Activated naive CD8-positive, alpha-beta T cell treated with anti-CD3 and anti-CD28 coated beads for 36 hours (primary cell): Measurements from ENCODE around the gene AATK. TPM values are rescaled to one million over a fixed set of nuclear protein-coding genes. Genes with fewer than 3 reads are reported as not detected.
"Not testable (repeated sequence)": the region's sequence is repeated elsewhere in the genome, so short reads cannot be mapped to it uniquely, and the experiment has no call there.

Source experiments
- DNase-seq: peaks from one replicate; pipeline ENCODE4 v3.0.0; 2021
- H3K27ac Mint-ChIP-seq: one replicate; pipeline ENCODE4 v1.8.0; 2022; ENCODE audit warnings: mild to moderate bottlenecking, moderate library complexity, mixed read lengths
- H3K27me3 Mint-ChIP-seq: one replicate; pipeline ENCODE4 v1.8.0; 2022; ENCODE audit warnings: mild to moderate bottlenecking, mixed read lengths
- H3K36me3 Mint-ChIP-seq: one replicate; pipeline ENCODE4 v1.8.0; 2021; ENCODE audit warnings: mild to moderate bottlenecking, mixed read lengths
- H3K4me1 Mint-ChIP-seq: one replicate; pipeline ENCODE4 v1.8.0; 2021; ENCODE audit warnings: mixed read lengths
- H3K4me3 Mint-ChIP-seq: one replicate; pipeline ENCODE4 v1.8.0; 2022; ENCODE audit warnings: mild to moderate bottlenecking, moderate library complexity, mixed read lengths
- H3K9me3 Mint-ChIP-seq: one replicate; pipeline ENCODE4 v1.8.0; 2022; ENCODE audit warnings: mixed read lengths
- total RNA-seq, 2 experiments: library from RNA; stranded (reverse); gene quantifications; one replicate each; pipeline ENCODE4 v1.2.3, GENCODE V29; 2021

Gene AATK
- total RNA-seq, 2 experiments from 2014 or later = 0.21 to 0.26 TPM

- Mint-ChIP-seq H3K4me3 (no peak overlapping the region), H3K27ac (no peak overlapping the region), H3K27me3 (peaks cover 5% of the 10 kb centered on the region), H3K4me1 (no peaks in the 10 kb centered on the region), H3K9me3 (no peaks in the 10 kb centered on the region), H3K36me3 (no peaks in the 10 kb centered on the region)
- no peak for DNase-seq
Observed at GRCh38 chr17:81151278-81151677, 14.7 kb downstream of the AATK start.

GRCh38 chr17:81150377-81151077 lies 15.5 kb downstream of the AATK start:
- peaks cover 5% of the 10 kb centered on the region for H3K27me3 Mint-ChIP-seq
- H3K4me1 Mint-ChIP-seq = no peaks in the 10 kb centered on the region
- no peak overlapping the region for H3K27ac Mint-ChIP-seq
- no peaks in the 10 kb centered on the region for H3K36me3 Mint-ChIP-seq
- DNase-seq = no peak
- H3K4me3 Mint-ChIP-seq = no peak overlapping the region
- no peaks in the 10 kb centered on the region for H3K9me3 Mint-ChIP-seq

- DNase-seq = no peak
- H3K4me1 Mint-ChIP-seq = no peaks in the 10 kb centered on the region
- no peaks in the 10 kb centered on the region for H3K36me3 Mint-ChIP-seq
- no peak overlapping the region for H3K4me3 Mint-ChIP-seq
- H3K27me3 Mint-ChIP-seq = peaks cover 5% of the 10 kb centered on the region
- H3K27ac Mint-ChIP-seq = no peak overlapping the region
- H3K9me3 Mint-ChIP-seq = no peaks in the 10 kb centered on the region
Observed at GRCh38 chr17:81148986-81149533, 17.0 kb downstream of the AATK start.

DNA sequence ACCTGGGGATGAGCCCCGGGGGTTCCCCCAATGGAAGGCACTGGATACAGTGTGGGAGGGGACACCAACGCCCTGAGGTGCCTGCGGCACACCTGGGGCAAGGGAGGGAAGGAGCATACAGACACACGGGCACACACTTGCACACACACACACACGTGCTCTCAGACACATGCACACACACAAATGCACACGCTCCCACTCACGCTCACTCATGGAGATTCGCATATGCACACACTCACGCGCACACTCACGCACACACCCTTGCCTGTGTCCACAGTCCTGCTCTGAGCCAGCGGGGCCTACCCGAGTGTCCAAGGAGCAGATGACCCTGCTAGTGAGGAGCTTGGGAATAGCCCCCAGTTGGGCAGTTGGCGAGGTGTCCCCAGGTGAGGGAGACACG lies 17.4 kb downstream of the AATK start:
- H3K9me3 Mint-ChIP-seq = no peaks in the 10 kb centered on the region
- H3K27ac Mint-ChIP-seq = no peak overlapping the region
- H3K4me3 Mint-ChIP-seq = no peak overlapping the region
- DNase-seq = no peak
- H3K4me1 Mint-ChIP-seq = no peaks in the 10 kb centered on the region
- peaks cover 5% of the 10 kb centered on the region for H3K27me3 Mint-ChIP-seq
- no peaks in the 10 kb centered on the region for H3K36me3 Mint-ChIP-seq

DNA sequence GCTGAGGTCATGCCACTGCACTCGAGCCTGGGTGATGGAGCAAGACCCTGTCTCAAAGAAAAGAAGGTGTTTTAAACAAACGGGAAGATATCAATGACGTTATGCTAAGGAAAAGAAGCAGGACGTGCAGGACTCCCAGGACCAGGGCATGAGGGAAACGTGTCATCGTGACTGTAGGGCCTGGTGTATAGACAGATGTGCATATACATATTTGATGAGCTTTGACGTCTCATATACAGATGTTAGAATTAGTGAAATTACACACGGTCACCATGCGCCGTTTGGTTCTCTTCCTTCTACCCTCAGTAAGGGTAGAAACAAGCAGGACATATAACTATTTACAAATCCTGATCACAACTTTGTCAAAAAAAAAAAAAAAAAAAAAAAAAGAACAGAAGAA lies 18.3 kb downstream of the AATK start:
- Mint-ChIP-seq H3K27ac (no peak overlapping the region), H3K27me3 (peaks cover 5% of the 10 kb centered on the region), H3K9me3 (no peaks in the 10 kb centered on the region), H3K4me1 (no peaks in the 10 kb centered on the region), H3K36me3 (no peaks in the 10 kb centered on the region), H3K4me3 (no peak overlapping the region)
- no peak for DNase-seq

- DNase-seq, H3K9me3 Mint-ChIP-seq, H3K27me3 Mint-ChIP-seq, H3K27ac Mint-ChIP-seq, H3K4me1 Mint-ChIP-seq, H3K36me3 Mint-ChIP-seq, H3K4me3 Mint-ChIP-seq: not testable (repeated sequence)
Observed at GRCh38 chr17:81146208-81146607, 19.8 kb downstream of the AATK start.

- no peaks in the 10 kb centered on the region for H3K4me1 Mint-ChIP-seq
- no peaks in the 10 kb centered on the region for H3K36me3 Mint-ChIP-seq
- no peaks in the 10 kb centered on the region for H3K9me3 Mint-ChIP-seq
- no peak for DNase-seq
- no peak overlapping the region for H3K4me3 Mint-ChIP-seq
- no peak overlapping the region for H3K27ac Mint-ChIP-seq
- H3K27me3 Mint-ChIP-seq = peaks cover 7% of the 10 kb centered on the region
Observed at GRCh38 chr17:81144423-81144781, 21.6 kb downstream of the AATK start.

GRCh38 chr17:81143717-81144422 lies 22.2 kb downstream of the AATK start:
- Mint-ChIP-seq H3K27me3 (peaks cover 7% of the 10 kb centered on the region), H3K27ac (no peak overlapping the region), H3K36me3 (no peaks in the 10 kb centered on the region), H3K4me1 (no peaks in the 10 kb centered on the region), H3K9me3 (peaks cover under 1% of the 10 kb centered on the region), H3K4me3 (no peak overlapping the region)
- DNase-seq = no peak

GRCh38 chr17:81143200-81143527 lies 22.9 kb downstream of the AATK start:
- Mint-ChIP-seq H3K4me3 (no peak overlapping the region), H3K4me1 (no peaks in the 10 kb centered on the region), H3K36me3 (no peaks in the 10 kb centered on the region), H3K27ac (no peak overlapping the region), H3K9me3 (peaks cover 6% of the 10 kb centered on the region), H3K27me3 (peaks cover 7% of the 10 kb centered on the region)
- no peak for DNase-seq

- Mint-ChIP-seq H3K27me3 (peaks cover 7% of the 10 kb centered on the region), H3K36me3 (no peaks in the 10 kb centered on the region), H3K27ac (no peak overlapping the region), H3K4me3 (no peak overlapping the region), H3K9me3 (peaks cover 11% of the 10 kb centered on the region), H3K4me1 (no peaks in the 10 kb centered on the region)
- peak; percentile 56 for DNase-seq
Observed at GRCh38 chr17:81142301-81143199, 23.5 kb downstream of the AATK start.

DNA sequence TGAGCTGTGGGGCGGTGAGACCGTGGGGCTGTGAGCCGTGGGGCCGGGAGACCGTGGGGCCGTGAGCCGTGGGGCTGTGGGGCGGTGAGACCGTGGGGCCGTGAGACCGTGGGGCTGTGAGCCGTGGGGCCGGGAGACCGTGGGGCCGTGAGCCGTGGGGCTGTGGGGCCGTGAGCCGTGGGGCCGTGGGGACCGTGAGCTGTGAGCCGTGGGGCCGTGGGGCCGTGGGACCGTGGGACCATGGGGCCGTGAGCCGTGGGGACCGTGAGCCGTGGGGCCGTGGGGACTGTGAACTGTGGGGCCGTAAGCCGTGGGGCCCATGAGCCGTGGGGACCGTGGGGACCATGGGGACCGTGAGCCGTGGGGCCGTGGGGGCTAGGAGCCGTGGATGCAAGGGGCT lies 25.3 kb downstream of the AATK start:
- Mint-ChIP-seq H3K4me1 (no peaks in the 10 kb centered on the region), H3K27me3 (peaks cover 7% of the 10 kb centered on the region), H3K9me3 (peaks cover 11% of the 10 kb centered on the region), H3K4me3 (no peak overlapping the region), H3K36me3 (no peaks in the 10 kb centered on the region), H3K27ac (no peak overlapping the region)
- DNase-seq = no peak

DNA sequence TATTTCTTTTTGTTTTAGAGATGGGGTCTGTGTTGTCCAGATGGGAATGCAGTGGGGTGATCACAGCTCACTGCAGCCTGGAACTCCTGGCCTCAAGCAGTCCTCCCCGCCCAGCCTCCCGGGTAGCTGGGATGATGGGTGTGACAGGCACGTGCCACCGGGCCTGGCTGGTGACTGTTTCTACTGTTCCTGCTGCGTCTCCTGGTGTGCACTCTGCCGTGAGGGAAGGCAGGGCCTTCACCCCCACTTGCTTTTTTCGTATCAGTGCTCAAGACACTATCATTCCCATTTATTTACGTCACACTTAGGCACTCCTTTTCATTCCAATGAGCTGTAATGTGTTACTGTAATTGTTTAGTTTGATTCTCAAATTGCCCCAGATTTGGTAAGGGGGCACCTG lies 26.0 kb downstream of the AATK start:
- H3K4me1 Mint-ChIP-seq = no peaks in the 10 kb centered on the region
- DNase-seq = no peak
- no peak overlapping the region for H3K27ac Mint-ChIP-seq
- no peak overlapping the region for H3K4me3 Mint-ChIP-seq
- H3K36me3 Mint-ChIP-seq = no peaks in the 10 kb centered on the region
- peaks cover 11% of the 10 kb centered on the region for H3K9me3 Mint-ChIP-seq
- H3K27me3 Mint-ChIP-seq = peaks cover 7% of the 10 kb centered on the region

DNA sequence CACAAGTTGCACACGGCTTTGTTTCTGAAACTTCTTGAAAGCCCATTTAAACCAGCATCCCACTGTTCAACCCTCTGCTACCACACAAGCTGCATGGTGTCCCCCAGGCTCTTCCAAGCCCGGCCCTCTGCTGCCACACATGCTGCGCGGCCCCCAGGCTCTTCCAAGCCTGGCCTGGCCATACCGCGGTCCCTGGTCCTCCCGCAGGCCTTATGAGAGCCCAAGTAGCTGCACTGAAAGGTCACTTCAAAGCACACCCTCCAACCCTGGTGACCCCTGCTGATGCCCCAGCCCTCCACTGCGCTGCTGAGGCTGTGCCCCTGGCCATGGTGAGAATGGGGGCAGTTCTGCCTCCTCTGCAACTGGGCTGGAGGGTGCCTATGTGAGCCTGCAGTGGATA lies 26.6 kb downstream of the AATK start:
- no peak overlapping the region for H3K4me3 Mint-ChIP-seq
- H3K27ac Mint-ChIP-seq = no peak overlapping the region
- H3K36me3 Mint-ChIP-seq = no peaks in the 10 kb centered on the region
- H3K9me3 Mint-ChIP-seq = peaks cover 11% of the 10 kb centered on the region
- no peak for DNase-seq
- peaks cover 7% of the 10 kb centered on the region for H3K27me3 Mint-ChIP-seq
- no peaks in the 10 kb centered on the region for H3K4me1 Mint-ChIP-seq

GRCh38 chr17:81138500-81138899 lies 27.5 kb downstream of the AATK start:
- H3K9me3 Mint-ChIP-seq = peaks cover 11% of the 10 kb centered on the region
- no peaks in the 10 kb centered on the region for H3K4me1 Mint-ChIP-seq
- DNase-seq = no peak
- H3K27me3 Mint-ChIP-seq = peaks cover 7% of the 10 kb centered on the region
- no peak overlapping the region for H3K4me3 Mint-ChIP-seq
- H3K36me3 Mint-ChIP-seq = no peaks in the 10 kb centered on the region
- no peak overlapping the region for H3K27ac Mint-ChIP-seq

DNA sequence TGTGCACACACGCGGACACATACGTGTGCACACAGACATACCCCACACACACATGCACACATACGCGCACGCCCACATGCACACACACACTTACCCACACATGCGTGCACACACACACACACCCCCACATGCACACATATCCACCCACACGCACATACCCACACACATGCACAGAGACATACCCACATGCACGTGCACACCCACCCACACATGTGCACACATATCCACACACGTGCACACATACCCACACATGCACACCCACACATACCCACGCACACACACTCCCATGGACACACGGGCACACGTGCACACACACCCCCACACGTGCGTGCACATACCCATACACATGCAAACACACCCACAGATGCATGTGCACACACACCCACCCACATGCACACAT lies 27.9 kb downstream of the AATK start:
- no peak overlapping the region for H3K4me3 Mint-ChIP-seq
- H3K27me3 Mint-ChIP-seq = peaks cover 7% of the 10 kb centered on the region
- H3K9me3 Mint-ChIP-seq = peaks cover 11% of the 10 kb centered on the region
- no peaks in the 10 kb centered on the region for H3K36me3 Mint-ChIP-seq
- no peak overlapping the region for H3K27ac Mint-ChIP-seq
- H3K4me1 Mint-ChIP-seq = no peaks in the 10 kb centered on the region
- DNase-seq = no peak
